H1 (cell line): ENCODE results near the gene ULK2. TPM values are rescaled to one million over a fixed set of nuclear protein-coding genes. Genes with fewer than 3 reads are reported as not detected.

ENCODE experiments used
- CHD1 ChIP-seq: IDR thresholded peaks from 2 replicates; pipeline ENCODE4 v1.6.1; 2012; ENCODE audit warnings: low read depth, low read length, improper control_type of control experiment
- CHD2 ChIP-seq: IDR thresholded peaks from 2 replicates; pipeline ENCODE4 v1.6.1; 2012; ENCODE audit warnings: low read length, improper control_type of control experiment
- EP300 ChIP-seq, 2 experiments: IDR thresholded peaks; 1 replicate in 1 of 2; 2 replicates in 1 of 2; pipeline ENCODE4 v1.6.1; 2011 to 2012; ENCODE audit warnings: low read depth in 2 of 2, low read length in 2 of 2, mild to moderate bottlenecking in 2 of 2, borderline replicate concordance in 1 of 2, inconsistent platforms in 1 of 2, moderate library complexity in 1 of 2
- GTF2F1 ChIP-seq: IDR thresholded peaks from 2 replicates; pipeline ENCODE4 v1.6.1; 2012; ENCODE audit warnings: low read depth, low read length, improper control_type of control experiment, borderline replicate concordance
- JUND ChIP-seq: IDR thresholded peaks from 2 replicates; pipeline ENCODE4 v1.6.1; 2011; ENCODE audit warnings: mild to moderate bottlenecking, improper control_type of control experiment, low read length
- KDM5A ChIP-seq: fragments of 200-600 bp; IDR thresholded peaks from 2 replicates; pipeline ENCODE4 v1.7.1; 2012; ENCODE audit warnings: mild to moderate bottlenecking, low read length, inconsistent platforms, mixed read lengths
- SIN3A ChIP-seq, 2 experiments: IDR thresholded peaks in 1 of 2; conservative IDR thresholded peaks in 1 of 2; 2 replicates each; pipeline ENCODE4 v1.6.1; 2011 to 2012; ENCODE audit warnings: low read length in 2 of 2, improper control_type of control experiment in 1 of 2, low read depth in 1 of 2, mild to moderate bottlenecking in 1 of 2
- TAF1 ChIP-seq: IDR thresholded peaks from 2 replicates; pipeline ENCODE4 v1.6.1; 2011; ENCODE audit warnings: mild to moderate bottlenecking, low read depth, low read length
- polyA plus RNA-seq, 7 experiments: library from polyadenylated mRNA; depleted of rRNA in 3 of 7; stranded (reverse) in 5 of 7; unstranded in 2 of 7; fragments of >200 nt in 5 of 7; fragments of 200-250 nt in 2 of 7; gene quantifications; 1 replicate in 5 of 7; 2 replicates in 1 of 7; 4 replicates in 1 of 7; pipeline versions ENCODE4 v1.2.1 to v1.2.3, GENCODE V29; 2011 to 2013; ENCODE audit warnings: missing spikeins in 2 of 7, mixed read lengths in 2 of 7
- total RNA-seq: library from RNA; stranded (reverse); fragmentation: NEBNext Ultra II Directional; extraction: Animal tissue kit (Norgen Biotek cat#: 25700); gene quantifications from 2 replicates; pipeline ENCODE4 v1.2.1, GENCODE V29; 2021
- TF ChIP-seq, protein P1 (sequence below), 3 experiments: IDR thresholded peaks; 1 replicate in 2 of 3; 2 replicates in 1 of 3; pipeline versions ENCODE4 v1.5.1 to v1.6.1; 2011; ENCODE audit warnings: low read length in 3 of 3, mild to moderate bottlenecking in 3 of 3, inconsistent platforms in 2 of 3, low read depth in 1 of 3, moderate library complexity in 1 of 3; ENCODE audit not compliant: insufficient read depth in 1 of 3; ENCODE audit errors: control extremely low read depth in 1 of 3

Gene ULK2
- total and polyA plus RNA-seq, 2 of the 8 experiments (the other 6 are each of a cell fraction or from before 2014, with no cell fraction given) = 5.3 to 9.8 TPM

DNA sequence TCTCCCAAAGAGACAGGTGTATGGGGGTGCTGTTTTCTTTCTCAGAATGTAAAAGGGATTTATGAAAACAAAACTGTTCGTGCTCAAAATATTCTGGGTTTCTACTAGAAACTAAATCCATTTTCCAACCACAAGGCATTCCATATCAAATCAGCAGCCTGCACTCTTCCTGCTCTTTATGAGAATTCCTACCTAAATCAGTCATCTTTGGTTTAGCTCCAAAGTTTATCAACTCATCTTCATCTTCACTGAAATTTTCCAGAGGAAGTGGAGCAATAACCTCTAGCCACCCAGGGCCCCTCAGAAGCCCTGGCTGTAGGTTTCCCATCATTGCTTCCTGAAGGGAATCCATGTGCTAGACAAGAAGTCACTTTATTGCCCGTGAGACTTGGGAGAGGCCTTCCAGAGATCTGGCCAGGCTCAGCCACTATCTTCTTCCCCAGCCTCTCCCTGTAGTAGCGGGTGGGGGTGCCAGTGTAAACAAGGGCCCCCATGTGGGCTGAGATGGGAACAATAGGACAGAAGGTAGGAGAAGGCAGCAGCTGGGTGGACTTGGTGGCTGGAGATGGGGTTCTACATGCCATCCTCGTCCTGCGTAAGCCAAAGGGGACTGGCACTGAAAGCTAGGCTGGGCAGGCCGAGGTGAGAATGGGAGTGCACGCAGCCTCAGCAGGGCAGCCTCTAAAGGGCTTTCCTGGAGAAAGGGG, 97.6 kb downstream of the ULK2 start (continued):
- TF ChIP-seq KDM5A (no peak), SIN3A (conservative IDR thresholded peaks at IDR 0.05 in 1 of 2, IDR thresholded peaks at IDR 0.05 in 1 of 2; ENCODE audit: low read depth in 1 of 2, low read length in 2 of 2) (no peak), JUND (no peak), CHD2 (no peak), TAF1 (no peak), EP300 (IDR thresholded peaks at IDR 0.05; ENCODE audit: borderline replicate concordance in 1 of 2, low read depth in 2 of 2, low read length in 2 of 2) (no peak), GTF2F1 (no peak), CHD1 (no peak)
- TF ChIP-seq, protein P1, sequence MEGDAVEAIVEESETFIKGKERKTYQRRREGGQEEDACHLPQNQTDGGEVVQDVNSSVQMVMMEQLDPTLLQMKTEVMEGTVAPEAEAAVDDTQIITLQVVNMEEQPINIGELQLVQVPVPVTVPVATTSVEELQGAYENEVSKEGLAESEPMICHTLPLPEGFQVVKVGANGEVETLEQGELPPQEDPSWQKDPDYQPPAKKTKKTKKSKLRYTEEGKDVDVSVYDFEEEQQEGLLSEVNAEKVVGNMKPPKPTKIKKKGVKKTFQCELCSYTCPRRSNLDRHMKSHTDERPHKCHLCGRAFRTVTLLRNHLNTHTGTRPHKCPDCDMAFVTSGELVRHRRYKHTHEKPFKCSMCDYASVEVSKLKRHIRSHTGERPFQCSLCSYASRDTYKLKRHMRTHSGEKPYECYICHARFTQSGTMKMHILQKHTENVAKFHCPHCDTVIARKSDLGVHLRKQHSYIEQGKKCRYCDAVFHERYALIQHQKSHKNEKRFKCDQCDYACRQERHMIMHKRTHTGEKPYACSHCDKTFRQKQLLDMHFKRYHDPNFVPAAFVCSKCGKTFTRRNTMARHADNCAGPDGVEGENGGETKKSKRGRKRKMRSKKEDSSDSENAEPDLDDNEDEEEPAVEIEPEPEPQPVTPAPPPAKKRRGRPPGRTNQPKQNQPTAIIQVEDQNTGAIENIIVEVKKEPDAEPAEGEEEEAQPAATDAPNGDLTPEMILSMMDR (IDR thresholded peaks at IDR 0.05; ENCODE audit: control extremely low read depth in 1 of 3, insufficient read depth in 1 of 3, low read depth in 1 of 3, low read length in 3 of 3) = no peak
